Ovary (tissue), 9 donors: ENCODE data around the gene IL22RA2. TPM values are rescaled to one million over a fixed set of nuclear protein-coding genes. Genes with fewer than 3 reads are reported as not detected.

Experiments used
- DNase-seq, 5 donors: peaks; one replicate each; pipeline ENCODE4 v3.0.0-alpha.2; 2019 to 2020
- H3K27ac ChIP-seq, 2 donors: fragments of 200-600 bp; one replicate each; pipeline versions ENCODE4 v1.5.1 to v1.8.0; 2019 to 2022
- H3K27me3 ChIP-seq: fragments of 200-600 bp; one replicate; pipeline ENCODE4 v1.8.0; 2022
- H3K36me3 ChIP-seq: fragments of 200-600 bp; sonication (generic); one replicate; pipeline ENCODE4 v1.5.1; 2019
- H3K4me1 ChIP-seq: one replicate; pipeline ENCODE4 v1.8.1; 2013; ENCODE audit warnings: mild to moderate bottlenecking, moderate library complexity; ENCODE audit not compliant: insufficient read depth
- H3K4me3 ChIP-seq: fragments of 200-600 bp; sonication (generic); one replicate; pipeline ENCODE4 v1.5.1; 2017
- H3K9me3 ChIP-seq, 2 donors: fragments of 200-600 bp in 1 of 2; sonication (generic) in 1 of 2; one replicate each; pipeline versions ENCODE4 v1.5.1 to v1.8.1; 2013 to 2019; ENCODE audit warnings: mild to moderate bottlenecking in 1 of 2, moderate library complexity in 1 of 2
- EP300 ChIP-seq: sonication (generic); formaldehyde crosslinking; IDR thresholded peaks from one replicate; pipeline ENCODE4 v1.6.1; 2017; ENCODE audit warnings: antibody characterized with exemption
- POLR2A ChIP-seq: fragments of 450-650 bp; IDR thresholded peaks from one replicate; pipeline ENCODE4 v1.6.1; 2017; ENCODE audit warnings: antibody characterized with exemption, mild to moderate bottlenecking, moderate library complexity
- WGBS, 3 donors: extraction: QIAGEN DNeasy Blood & Tissue Kit in 1 of 3; methylation state at CpG; one replicate each; pipeline versions ENCODE4 v1.1.5 to v1.1.7; 2013 to 2017; 5-methylcytosine and 5-hydroxymethylcytosine counted together
- intact Hi-C, 4 donors: fragments of 100-400 bp; cut with DNase I; formaldehyde crosslinking; loops; one replicate each; pipeline versions ENCODE4 v1.11.0 to v1.15.1; 2022 to 2023
- polyA plus RNA-seq, 2 donors: library from polyadenylated mRNA; stranded (reverse); fragments of 200-250 nt in 1 of 2; fragments of 350-450 nt in 1 of 2; fragmentation: Illumina TruSeq in 1 of 2; extraction: RNeasy Lipid Tissue Mini Kit (QIAGEN cat#74804) in 1 of 2; gene quantifications; one replicate each; pipeline ENCODE4 v1.2.3, GENCODE V29; 2013 to 2014
- total RNA-seq, 7 donors: library from RNA; depleted of rRNA in 2 of 7; stranded (reverse); fragments of >200 nt in 2 of 7; fragmentation: NEBNext Ultra II Directional in 3 of 7; extraction: Animal tissue kit (Norgen Biotek cat#: 25700) in 3 of 7; gene quantifications; one replicate each; pipeline versions ENCODE4 v1.1.0 to v1.2.4, GENCODE V29; 2016 to 2023
- TF ChIP-seq, protein P1 (sequence below), 3 donors: fragments of 450-650 bp in 2 of 3; fragments of 200-600 bp in 1 of 3; IDR thresholded peaks; one replicate each; pipeline versions ENCODE4 v1.5.1 to v1.8.0; 2016 to 2022; ENCODE audit warnings: antibody characterized with exemption in 3 of 3, mild to moderate bottlenecking in 1 of 3
- donor health status: DM: no; HTN: no; CAD: no; lungs with moderate emphysema.
- donor health status: DM: no; HTN: no; CAD: no.
- donor health status: Bipolar disorder and iron deficiency.
- donor health status: DM: yes; HTN: yes; CAD: no.
- donor health status: DM: no; HTN: no; CAD: no.
- donor health status: DM: yes; HTN: yes; CAD: no.

IL22RA2 gene
- total and polyA plus RNA-seq, 9 donors: not detected

DNA sequence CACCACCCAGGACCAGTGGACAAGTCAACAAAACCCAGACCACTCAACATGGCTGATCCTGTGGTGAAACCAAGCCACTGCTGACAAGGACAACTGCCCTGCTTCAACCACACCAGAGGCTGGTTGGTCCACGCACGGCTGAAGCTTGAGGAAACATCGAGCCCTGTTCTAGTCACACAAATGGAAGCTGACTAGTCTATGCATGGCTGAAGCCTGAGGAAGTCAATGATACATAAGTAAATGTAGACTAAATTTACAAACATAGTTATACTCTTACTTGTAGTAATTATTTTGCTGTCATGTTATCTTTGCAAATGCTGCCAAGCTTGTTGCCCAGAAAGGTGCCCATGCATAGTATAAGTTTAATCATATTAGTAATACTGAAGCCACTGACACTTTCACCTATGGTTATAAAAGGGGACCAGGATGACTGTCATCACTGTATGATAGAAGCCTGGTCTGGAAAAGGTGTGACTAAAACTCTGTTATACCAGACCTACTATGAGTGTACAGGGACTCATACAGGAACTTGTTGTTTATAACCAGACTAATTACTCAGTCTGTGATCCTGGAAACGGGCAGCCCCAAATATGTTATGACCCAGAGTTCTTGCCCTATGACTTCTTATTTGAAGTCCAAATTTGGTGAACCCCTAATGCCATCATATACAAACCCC lies 5.6 kb downstream of the IL22RA2 start:
- no peak overlapping the region for H3K4me3 ChIP-seq
- H3K27me3 ChIP-seq: no peaks in the 10 kb centered on the region
- H3K36me3 ChIP-seq: no peaks in the 10 kb centered on the region
- 90 to 92% (median 91%) methylated on average over 4 of the region's 4 CpGs for WGBS, 3 donors
- H3K4me1 ChIP-seq: no peaks in the 10 kb centered on the region
- H3K9me3 ChIP-seq: no peaks in the 10 kb centered on the region
- no peak for TF ChIP-seq POLR2A
- TF ChIP-seq EP300: no peak
- TF ChIP-seq, protein P1, sequence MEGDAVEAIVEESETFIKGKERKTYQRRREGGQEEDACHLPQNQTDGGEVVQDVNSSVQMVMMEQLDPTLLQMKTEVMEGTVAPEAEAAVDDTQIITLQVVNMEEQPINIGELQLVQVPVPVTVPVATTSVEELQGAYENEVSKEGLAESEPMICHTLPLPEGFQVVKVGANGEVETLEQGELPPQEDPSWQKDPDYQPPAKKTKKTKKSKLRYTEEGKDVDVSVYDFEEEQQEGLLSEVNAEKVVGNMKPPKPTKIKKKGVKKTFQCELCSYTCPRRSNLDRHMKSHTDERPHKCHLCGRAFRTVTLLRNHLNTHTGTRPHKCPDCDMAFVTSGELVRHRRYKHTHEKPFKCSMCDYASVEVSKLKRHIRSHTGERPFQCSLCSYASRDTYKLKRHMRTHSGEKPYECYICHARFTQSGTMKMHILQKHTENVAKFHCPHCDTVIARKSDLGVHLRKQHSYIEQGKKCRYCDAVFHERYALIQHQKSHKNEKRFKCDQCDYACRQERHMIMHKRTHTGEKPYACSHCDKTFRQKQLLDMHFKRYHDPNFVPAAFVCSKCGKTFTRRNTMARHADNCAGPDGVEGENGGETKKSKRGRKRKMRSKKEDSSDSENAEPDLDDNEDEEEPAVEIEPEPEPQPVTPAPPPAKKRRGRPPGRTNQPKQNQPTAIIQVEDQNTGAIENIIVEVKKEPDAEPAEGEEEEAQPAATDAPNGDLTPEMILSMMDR (IDR thresholded peaks at IDR 0.05): no peak
- intact Hi-C loops: no loop called here
- H3K27ac ChIP-seq: no peak overlapping the region
- no peak for DNase-seq

DNA sequence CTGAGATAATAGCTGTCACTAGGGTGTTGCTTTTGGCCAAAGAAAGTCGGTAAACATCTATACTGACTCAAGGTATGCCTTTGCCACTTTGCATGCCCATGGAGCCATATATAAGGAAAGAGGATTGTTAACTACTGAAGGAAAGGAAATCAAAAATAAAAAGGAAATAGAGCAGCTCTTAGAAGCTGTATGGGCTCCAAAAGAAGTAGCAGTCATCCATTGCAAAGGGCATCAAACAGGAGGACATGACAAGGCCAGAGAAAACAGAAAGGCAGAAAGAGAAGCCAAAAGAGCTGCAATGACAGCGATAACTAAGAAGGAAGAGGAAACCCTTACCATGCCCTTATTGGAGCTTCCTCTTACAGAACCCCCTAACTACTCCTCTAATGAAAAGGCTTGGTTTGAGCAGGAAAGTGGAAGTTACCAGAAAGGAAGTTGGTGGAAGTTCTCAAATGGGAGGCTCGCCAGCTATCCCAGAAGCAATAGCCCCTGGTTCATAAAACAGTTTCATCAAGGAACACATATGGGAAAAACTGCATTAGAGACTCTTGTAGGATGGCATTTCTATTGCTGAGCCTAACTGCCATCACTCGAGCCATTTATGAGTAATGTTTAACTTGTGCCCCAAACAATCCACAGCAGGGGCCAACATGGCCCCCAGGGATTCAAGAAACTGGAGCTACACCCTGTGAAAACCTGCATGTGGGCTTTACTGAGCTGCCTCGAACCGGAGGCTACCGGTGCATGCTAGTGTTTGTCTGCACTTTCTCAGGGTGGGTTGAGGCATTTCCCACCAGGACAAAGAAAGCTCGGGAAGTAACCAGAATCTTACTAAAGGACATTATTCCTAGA lies 7.0 kb downstream of the IL22RA2 start:
- Histone ChIP-seq H3K4me1 (no peaks in the 10 kb centered on the region), H3K27ac (no peak overlapping the region), H3K27me3 (no peaks in the 10 kb centered on the region), H3K9me3 (no peaks in the 10 kb centered on the region), H3K36me3 (no peaks in the 10 kb centered on the region), H3K4me3 (no peak overlapping the region)
- TF ChIP-seq POLR2A: no peak
- TF ChIP-seq, protein P1 (IDR thresholded peaks at IDR 0.05): no peak
- TF ChIP-seq EP300: no peak
- intact Hi-C loops: no loop called here
- DNase-seq: no peak
- 87 to 90% (median 88%) methylated on average over 8 of the region's 8 CpGs for WGBS, 3 donors

DNA sequence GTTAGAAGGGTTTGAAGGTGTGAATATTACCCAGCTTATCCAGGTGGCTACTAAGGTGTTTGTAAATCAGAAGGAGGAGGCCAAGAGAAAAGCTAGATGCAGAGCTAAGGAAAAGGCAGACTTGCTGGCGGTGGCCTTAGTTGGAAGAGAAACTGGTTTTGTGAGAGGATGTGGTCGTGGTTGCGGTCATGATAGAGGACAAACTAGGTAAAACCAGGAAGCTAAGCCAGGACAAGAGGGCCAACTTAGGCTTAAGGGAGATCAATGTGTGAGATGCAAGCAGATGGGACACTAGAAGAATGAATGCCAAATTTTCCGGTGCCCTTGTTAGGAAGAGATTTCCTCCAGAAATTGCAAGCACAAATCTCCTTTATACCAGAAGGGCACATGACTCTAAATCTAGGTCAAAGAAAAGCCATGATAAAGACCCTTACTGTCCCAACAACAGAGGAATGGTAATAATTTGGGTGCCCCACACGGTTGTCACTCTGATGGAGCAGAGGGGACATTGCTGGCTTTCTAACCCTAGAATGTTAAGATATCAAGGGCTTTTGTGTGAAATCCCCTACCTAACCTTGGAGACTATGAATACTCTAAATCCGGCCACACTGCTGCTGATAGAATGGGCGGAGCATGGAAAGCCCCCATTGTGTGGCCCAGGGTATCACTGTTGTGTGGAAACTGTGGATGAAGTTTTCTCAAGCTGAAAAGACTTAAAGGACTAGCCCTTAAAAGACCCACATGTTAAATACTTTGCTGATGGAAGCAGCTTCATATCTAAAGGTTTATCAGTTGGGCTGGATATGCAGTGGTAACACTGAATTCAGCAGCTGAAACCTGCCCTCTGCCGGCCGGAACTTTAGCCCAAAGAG lies 7.8 kb downstream of the IL22RA2 start:
- intact Hi-C loops: no loop called here
- no peaks in the 10 kb centered on the region for H3K27me3 ChIP-seq
- no peak overlapping the region for H3K4me3 ChIP-seq
- no peak for DNase-seq
- H3K4me1 ChIP-seq: no peaks in the 10 kb centered on the region
- WGBS, 3 donors: 85 to 93% (median 89%) methylated on average over 9 of the region's 9 CpGs
- H3K9me3 ChIP-seq: no peaks in the 10 kb centered on the region
- H3K36me3 ChIP-seq: no peaks in the 10 kb centered on the region
- no peak overlapping the region for H3K27ac ChIP-seq
- TF ChIP-seq, protein P1 (IDR thresholded peaks at IDR 0.05): no peak
- TF ChIP-seq EP300: no peak
- no peak for TF ChIP-seq POLR2A

DNA sequence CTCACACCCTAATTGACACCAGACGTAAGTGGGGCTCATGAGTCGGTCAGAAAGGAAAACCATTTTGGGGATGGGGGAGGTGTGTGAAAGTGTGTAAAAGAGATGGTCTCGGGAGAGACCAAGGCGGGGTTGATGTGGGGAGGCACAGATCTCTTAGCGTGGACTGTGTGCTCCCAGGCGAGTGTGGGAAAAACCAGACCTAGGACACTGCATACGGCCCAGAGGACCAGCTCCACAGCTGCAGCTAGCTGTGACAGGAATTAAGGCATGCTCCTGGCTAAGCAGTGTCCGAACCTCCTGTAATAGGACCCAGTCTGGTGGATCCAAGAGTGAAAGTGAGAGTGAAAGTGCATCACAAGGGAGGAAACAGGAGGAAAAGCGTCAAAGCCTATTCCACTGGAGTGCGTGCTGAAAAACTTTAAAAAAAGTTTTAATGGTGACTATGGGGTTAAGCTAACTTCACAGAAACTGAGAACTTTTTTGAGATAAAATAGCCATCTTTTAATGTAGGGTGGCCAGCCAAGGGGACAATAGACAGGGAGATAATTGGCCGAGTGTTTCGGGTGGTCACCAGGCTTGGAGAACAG lies 9.6 kb downstream of the IL22RA2 start:
- no peak for TF ChIP-seq POLR2A
- TF ChIP-seq EP300: no peak
- TF ChIP-seq, protein P1 (IDR thresholded peaks at IDR 0.05): no peak
- Histone ChIP-seq H3K36me3 (no peaks in the 10 kb centered on the region), H3K4me1 (no peaks in the 10 kb centered on the region), H3K4me3 (no peak overlapping the region), H3K27ac (no peak overlapping the region), H3K9me3 (no peaks in the 10 kb centered on the region), H3K27me3 (no peaks in the 10 kb centered on the region)
- no peak for DNase-seq
- 84 to 93% (median 93%) methylated on average over 12 of the region's 12 CpGs for WGBS, 3 donors
- intact Hi-C loops: no loop called here
